ENCODE measurements around the gene AIDA. TPM values are rescaled to one million over a fixed set of nuclear protein-coding genes. Genes with fewer than 3 reads are reported as not detected.

Gene AIDA
- total and polyA plus RNA-seq, 2 experiments from 2014 or later, result 51.1 to 103 TPM

DNA sequence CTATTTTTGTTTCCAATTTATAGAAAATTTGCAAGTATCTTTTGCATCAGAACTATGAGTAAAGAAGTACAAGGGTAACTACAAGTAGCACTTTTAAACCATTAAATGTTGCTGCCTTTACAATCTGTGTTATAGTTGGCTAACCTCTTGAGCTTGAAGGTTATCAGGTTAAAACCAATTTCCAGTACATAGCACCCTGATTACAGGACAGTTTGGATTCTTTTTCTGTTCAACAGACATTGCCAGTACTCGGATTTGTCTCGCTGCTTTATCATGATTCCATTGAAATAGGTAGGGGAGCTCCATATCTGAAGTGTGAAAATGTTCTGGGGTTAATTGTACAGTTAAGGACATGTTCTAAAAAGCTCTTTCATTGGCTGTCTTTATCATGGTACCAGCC, 54.4 kb downstream of the AIDA start:
- no peak overlapping the region for H3K4me2 ChIP-seq
- no peaks in the 10 kb centered on the region for H3K27me3 ChIP-seq (ENCODE audit: insufficient read depth)
- Mint-ChIP-seq H3K27me3 (ENCODE audit: insufficient read depth, low read depth, poor library complexity) (peaks cover 2% of the 10 kb centered on the region), H3K4me3 (no peak overlapping the region), H3K27ac (no peak overlapping the region), H3K9me3 (no peaks in the 10 kb centered on the region), H3K36me3 (ENCODE audit: low read depth) (peaks cover 80% of the 10 kb centered on the region), H3K4me1 (no peaks in the 10 kb centered on the region)
- no peaks in the 10 kb centered on the region for H3F3A ChIP-seq (replicated peaks; ENCODE audit: low read depth)
- H2AFZ ChIP-seq, result no peak overlapping the region
- H3K4me3 ChIP-seq, result no peak overlapping the region
- ATAC-seq (no peak), DNase-seq (ENCODE audit: low spot score) (no peak)
- H3K27ac ChIP-seq (ENCODE audit: low read depth), result no peak overlapping the region
- peaks cover 78% of the 10 kb centered on the region for H3K36me3 ChIP-seq (ENCODE audit: insufficient read depth)
- TF ChIP-seq, protein P1, sequence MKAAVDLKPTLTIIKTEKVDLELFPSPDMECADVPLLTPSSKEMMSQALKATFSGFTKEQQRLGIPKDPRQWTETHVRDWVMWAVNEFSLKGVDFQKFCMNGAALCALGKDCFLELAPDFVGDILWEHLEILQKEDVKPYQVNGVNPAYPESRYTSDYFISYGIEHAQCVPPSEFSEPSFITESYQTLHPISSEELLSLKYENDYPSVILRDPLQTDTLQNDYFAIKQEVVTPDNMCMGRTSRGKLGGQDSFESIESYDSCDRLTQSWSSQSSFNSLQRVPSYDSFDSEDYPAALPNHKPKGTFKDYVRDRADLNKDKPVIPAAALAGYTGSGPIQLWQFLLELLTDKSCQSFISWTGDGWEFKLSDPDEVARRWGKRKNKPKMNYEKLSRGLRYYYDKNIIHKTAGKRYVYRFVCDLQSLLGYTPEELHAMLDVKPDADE (IDR thresholded peaks at IDR 0.05), result no peak
- TF ChIP-seq ZNF331 (CRISPR knock-in tag; IDR thresholded peaks at IDR 0.05; ENCODE audit: low read depth), result no peak
- TF ChIP-seq, protein P2, sequence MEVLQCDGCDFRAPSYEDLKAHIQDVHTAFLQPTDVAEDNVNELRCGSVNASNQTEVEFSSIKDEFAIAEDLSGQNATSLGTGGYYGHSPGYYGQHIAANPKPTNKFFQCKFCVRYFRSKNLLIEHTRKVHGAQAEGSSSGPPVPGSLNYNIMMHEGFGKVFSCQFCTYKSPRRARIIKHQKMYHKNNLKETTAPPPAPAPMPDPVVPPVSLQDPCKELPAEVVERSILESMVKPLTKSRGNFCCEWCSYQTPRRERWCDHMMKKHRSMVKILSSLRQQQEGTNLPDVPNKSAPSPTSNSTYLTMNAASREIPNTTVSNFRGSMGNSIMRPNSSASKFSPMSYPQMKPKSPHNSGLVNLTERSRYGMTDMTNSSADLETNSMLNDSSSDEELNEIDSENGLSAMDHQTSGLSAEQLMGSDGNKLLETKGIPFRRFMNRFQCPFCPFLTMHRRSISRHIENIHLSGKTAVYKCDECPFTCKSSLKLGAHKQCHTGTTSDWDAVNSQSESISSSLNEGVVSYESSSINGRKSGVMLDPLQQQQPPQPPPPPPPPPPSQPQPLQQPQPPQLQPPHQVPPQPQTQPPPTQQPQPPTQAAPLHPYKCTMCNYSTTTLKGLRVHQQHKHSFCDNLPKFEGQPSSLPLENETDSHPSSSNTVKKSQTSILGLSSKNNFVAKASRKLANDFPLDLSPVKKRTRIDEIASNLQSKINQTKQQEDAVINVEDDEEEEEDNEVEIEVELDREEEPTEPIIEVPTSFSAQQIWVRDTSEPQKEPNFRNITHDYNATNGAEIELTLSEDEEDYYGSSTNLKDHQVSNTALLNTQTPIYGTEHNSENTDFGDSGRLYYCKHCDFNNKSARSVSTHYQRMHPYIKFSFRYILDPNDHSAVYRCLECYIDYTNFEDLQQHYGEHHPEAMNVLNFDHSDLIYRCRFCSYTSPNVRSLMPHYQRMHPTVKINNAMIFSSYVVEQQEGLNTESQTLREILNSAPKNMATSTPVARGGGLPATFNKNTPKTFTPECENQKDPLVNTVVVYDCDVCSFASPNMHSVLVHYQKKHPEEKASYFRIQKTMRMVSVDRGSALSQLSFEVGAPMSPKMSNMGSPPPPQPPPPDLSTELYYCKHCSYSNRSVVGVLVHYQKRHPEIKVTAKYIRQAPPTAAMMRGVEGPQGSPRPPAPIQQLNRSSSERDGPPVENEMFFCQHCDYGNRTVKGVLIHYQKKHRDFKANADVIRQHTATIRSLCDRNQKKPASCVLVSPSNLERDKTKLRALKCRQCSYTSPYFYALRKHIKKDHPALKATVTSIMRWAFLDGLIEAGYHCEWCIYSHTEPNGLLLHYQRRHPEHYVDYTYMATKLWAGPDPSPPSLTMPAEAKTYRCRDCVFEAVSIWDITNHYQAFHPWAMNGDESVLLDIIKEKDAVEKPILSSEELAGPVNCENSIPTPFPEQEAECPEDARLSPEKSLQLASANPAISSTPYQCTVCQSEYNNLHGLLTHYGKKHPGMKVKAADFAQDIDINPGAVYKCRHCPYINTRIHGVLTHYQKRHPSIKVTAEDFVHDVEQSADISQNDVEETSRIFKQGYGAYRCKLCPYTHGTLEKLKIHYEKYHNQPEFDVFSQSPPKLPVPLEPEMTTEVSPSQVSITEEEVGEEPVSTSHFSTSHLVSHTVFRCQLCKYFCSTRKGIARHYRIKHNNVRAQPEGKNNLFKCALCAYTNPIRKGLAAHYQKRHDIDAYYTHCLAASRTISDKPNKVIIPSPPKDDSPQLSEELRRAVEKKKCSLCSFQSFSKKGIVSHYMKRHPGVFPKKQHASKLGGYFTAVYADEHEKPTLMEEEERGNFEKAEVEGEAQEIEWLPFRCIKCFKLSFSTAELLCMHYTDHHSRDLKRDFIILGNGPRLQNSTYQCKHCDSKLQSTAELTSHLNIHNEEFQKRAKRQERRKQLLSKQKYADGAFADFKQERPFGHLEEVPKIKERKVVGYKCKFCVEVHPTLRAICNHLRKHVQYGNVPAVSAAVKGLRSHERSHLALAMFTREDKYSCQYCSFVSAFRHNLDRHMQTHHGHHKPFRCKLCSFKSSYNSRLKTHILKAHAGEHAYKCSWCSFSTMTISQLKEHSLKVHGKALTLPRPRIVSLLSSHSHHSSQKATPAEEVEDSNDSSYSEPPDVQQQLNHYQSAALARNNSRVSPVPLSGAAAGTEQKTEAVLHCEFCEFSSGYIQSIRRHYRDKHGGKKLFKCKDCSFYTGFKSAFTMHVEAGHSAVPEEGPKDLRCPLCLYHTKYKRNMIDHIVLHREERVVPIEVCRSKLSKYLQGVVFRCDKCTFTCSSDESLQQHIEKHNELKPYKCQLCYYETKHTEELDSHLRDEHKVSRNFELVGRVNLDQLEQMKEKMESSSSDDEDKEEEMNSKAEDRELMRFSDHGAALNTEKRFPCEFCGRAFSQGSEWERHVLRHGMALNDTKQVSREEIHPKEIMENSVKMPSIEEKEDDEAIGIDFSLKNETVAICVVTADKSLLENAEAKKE (CRISPR knock-in tag; IDR thresholded peaks at IDR 0.05), result no peak
- TF ChIP-seq EZH2phosphoT487 (IDR thresholded peaks at IDR 0.05; ENCODE audit: unreplicated experiment), result no peak
- TF ChIP-seq NANOG (IDR thresholded peaks at IDR 0.05; ENCODE audit: borderline replicate concordance), result no peak
- TF ChIP-seq, protein P3, sequence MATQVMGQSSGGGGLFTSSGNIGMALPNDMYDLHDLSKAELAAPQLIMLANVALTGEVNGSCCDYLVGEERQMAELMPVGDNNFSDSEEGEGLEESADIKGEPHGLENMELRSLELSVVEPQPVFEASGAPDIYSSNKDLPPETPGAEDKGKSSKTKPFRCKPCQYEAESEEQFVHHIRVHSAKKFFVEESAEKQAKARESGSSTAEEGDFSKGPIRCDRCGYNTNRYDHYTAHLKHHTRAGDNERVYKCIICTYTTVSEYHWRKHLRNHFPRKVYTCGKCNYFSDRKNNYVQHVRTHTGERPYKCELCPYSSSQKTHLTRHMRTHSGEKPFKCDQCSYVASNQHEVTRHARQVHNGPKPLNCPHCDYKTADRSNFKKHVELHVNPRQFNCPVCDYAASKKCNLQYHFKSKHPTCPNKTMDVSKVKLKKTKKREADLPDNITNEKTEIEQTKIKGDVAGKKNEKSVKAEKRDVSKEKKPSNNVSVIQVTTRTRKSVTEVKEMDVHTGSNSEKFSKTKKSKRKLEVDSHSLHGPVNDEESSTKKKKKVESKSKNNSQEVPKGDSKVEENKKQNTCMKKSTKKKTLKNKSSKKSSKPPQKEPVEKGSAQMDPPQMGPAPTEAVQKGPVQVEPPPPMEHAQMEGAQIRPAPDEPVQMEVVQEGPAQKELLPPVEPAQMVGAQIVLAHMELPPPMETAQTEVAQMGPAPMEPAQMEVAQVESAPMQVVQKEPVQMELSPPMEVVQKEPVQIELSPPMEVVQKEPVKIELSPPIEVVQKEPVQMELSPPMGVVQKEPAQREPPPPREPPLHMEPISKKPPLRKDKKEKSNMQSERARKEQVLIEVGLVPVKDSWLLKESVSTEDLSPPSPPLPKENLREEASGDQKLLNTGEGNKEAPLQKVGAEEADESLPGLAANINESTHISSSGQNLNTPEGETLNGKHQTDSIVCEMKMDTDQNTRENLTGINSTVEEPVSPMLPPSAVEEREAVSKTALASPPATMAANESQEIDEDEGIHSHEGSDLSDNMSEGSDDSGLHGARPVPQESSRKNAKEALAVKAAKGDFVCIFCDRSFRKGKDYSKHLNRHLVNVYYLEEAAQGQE (IDR thresholded peaks at IDR 0.05; ENCODE audit: unreplicated experiment), result no peak
- no peak for TF ChIP-seq JUNB (IDR thresholded peaks at IDR 0.05; ENCODE audit: unreplicated experiment)
- TF ChIP-seq ZNF114 (CRISPR knock-in tag; IDR thresholded peaks at IDR 0.05), result no peak
- TF ChIP-seq, protein P4, sequence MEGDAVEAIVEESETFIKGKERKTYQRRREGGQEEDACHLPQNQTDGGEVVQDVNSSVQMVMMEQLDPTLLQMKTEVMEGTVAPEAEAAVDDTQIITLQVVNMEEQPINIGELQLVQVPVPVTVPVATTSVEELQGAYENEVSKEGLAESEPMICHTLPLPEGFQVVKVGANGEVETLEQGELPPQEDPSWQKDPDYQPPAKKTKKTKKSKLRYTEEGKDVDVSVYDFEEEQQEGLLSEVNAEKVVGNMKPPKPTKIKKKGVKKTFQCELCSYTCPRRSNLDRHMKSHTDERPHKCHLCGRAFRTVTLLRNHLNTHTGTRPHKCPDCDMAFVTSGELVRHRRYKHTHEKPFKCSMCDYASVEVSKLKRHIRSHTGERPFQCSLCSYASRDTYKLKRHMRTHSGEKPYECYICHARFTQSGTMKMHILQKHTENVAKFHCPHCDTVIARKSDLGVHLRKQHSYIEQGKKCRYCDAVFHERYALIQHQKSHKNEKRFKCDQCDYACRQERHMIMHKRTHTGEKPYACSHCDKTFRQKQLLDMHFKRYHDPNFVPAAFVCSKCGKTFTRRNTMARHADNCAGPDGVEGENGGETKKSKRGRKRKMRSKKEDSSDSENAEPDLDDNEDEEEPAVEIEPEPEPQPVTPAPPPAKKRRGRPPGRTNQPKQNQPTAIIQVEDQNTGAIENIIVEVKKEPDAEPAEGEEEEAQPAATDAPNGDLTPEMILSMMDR (conservative IDR thresholded peaks at IDR 0.05; ENCODE audit: low read depth in 2 of 2), result no peak
- no peak for TF ChIP-seq POLR2AphosphoS5 (IDR thresholded peaks at IDR 0.05; ENCODE audit: low read depth)
- no peak for TF ChIP-seq CREB1 (CRISPR knock-in tag; IDR thresholded peaks at IDR 0.05; ENCODE audit: low read depth)
- TF ChIP-seq EZH2 (IDR thresholded peaks at IDR 0.05; ENCODE audit: low read depth, unreplicated experiment), result no peak
- no peak for TF ChIP-seq STAT1 (IDR thresholded peaks at IDR 0.05; ENCODE audit: unreplicated experiment)
- no peaks in the 10 kb centered on the region for H3K79me2 ChIP-seq (replicated peaks; ENCODE audit: insufficient read depth)
- peaks cover 4% of the 10 kb centered on the region for H4K20me1 ChIP-seq (replicated peaks; ENCODE audit: insufficient read depth)
- H3K9me2 ChIP-seq (ENCODE audit: insufficient read depth), result no peaks in the 10 kb centered on the region
- no peaks in the 10 kb centered on the region for H3K4me1 ChIP-seq (ENCODE audit: insufficient read depth)

Measured in GM23338 (cell line).